NT2/D1 (cell line): ENCODE measurements around the gene UPP2.

Experiments used
- SUZ12 ChIP-seq: IDR thresholded peaks from 2 replicates; pipeline ENCODE4 v1.6.1; 2011; ENCODE audit not compliant: insufficient read length, insufficient read depth; ENCODE audit errors: extremely low read depth
- YY1 ChIP-seq: IDR thresholded peaks from 2 replicates; pipeline ENCODE4 v1.6.1; 2011; ENCODE audit not compliant: insufficient read length, insufficient read depth
- ZNF274 ChIP-seq: IDR thresholded peaks from 2 replicates; pipeline ENCODE4 v1.6.1; 2011; ENCODE audit warnings: mild to moderate bottlenecking, low read depth, low read length

- TF ChIP-seq ZNF274 (no peak), YY1 (no peak), SUZ12 (no peak)
Observed at GRCh38 chr2:158134055-158134454, 32.4 kb downstream of the UPP2 start.
